Ovary (tissue), 9 donors: ENCODE results near the gene ANXA6. TPM values are rescaled to one million over a fixed set of nuclear protein-coding genes. Genes with fewer than 3 reads are reported as not detected.

Experiments used
- DNase-seq, 5 donors: peaks; one replicate each; pipeline ENCODE4 v3.0.0-alpha.2; 2019 to 2020
- H3K27ac ChIP-seq, 2 donors: fragments of 200-600 bp; one replicate each; pipeline versions ENCODE4 v1.5.1 to v1.8.0; 2019 to 2022
- H3K27me3 ChIP-seq: fragments of 200-600 bp; one replicate; pipeline ENCODE4 v1.8.0; 2022
- H3K36me3 ChIP-seq: fragments of 200-600 bp; sonication (generic); one replicate; pipeline ENCODE4 v1.5.1; 2019
- H3K4me1 ChIP-seq: one replicate; pipeline ENCODE4 v1.8.1; 2013; ENCODE audit warnings: mild to moderate bottlenecking, moderate library complexity; ENCODE audit not compliant: insufficient read depth
- H3K4me3 ChIP-seq: fragments of 200-600 bp; sonication (generic); one replicate; pipeline ENCODE4 v1.5.1; 2017
- H3K9me3 ChIP-seq, 2 donors: fragments of 200-600 bp in 1 of 2; sonication (generic) in 1 of 2; one replicate each; pipeline versions ENCODE4 v1.5.1 to v1.8.1; 2013 to 2019; ENCODE audit warnings: mild to moderate bottlenecking in 1 of 2, moderate library complexity in 1 of 2
- EP300 ChIP-seq: sonication (generic); formaldehyde crosslinking; IDR thresholded peaks from one replicate; pipeline ENCODE4 v1.6.1; 2017; ENCODE audit warnings: antibody characterized with exemption
- POLR2A ChIP-seq: fragments of 450-650 bp; IDR thresholded peaks from one replicate; pipeline ENCODE4 v1.6.1; 2017; ENCODE audit warnings: antibody characterized with exemption, mild to moderate bottlenecking, moderate library complexity
- WGBS, 3 donors: extraction: QIAGEN DNeasy Blood & Tissue Kit in 1 of 3; methylation state at CpG; one replicate each; pipeline versions ENCODE4 v1.1.5 to v1.1.7; 2013 to 2017; 5-methylcytosine and 5-hydroxymethylcytosine counted together
- intact Hi-C, 4 donors: fragments of 100-400 bp; cut with DNase I; formaldehyde crosslinking; loops; one replicate each; pipeline versions ENCODE4 v1.11.0 to v1.15.1; 2022 to 2023
- polyA plus RNA-seq, 2 donors: library from polyadenylated mRNA; stranded (reverse); fragments of 200-250 nt in 1 of 2; fragments of 350-450 nt in 1 of 2; fragmentation: Illumina TruSeq in 1 of 2; extraction: RNeasy Lipid Tissue Mini Kit (QIAGEN cat#74804) in 1 of 2; gene quantifications; one replicate each; pipeline ENCODE4 v1.2.3, GENCODE V29; 2013 to 2014
- total RNA-seq, 7 donors: library from RNA; depleted of rRNA in 2 of 7; stranded (reverse); fragments of >200 nt in 2 of 7; fragmentation: NEBNext Ultra II Directional in 3 of 7; extraction: Animal tissue kit (Norgen Biotek cat#: 25700) in 3 of 7; gene quantifications; one replicate each; pipeline versions ENCODE4 v1.1.0 to v1.2.4, GENCODE V29; 2016 to 2023
- TF ChIP-seq, protein P1 (sequence below), 3 donors: fragments of 450-650 bp in 2 of 3; fragments of 200-600 bp in 1 of 3; IDR thresholded peaks; one replicate each; pipeline versions ENCODE4 v1.5.1 to v1.8.0; 2016 to 2022; ENCODE audit warnings: antibody characterized with exemption in 3 of 3, mild to moderate bottlenecking in 1 of 3
- donor health status: DM: no; HTN: no; CAD: no; lungs with moderate emphysema.
- donor health status: DM: no; HTN: no; CAD: no.
- donor health status: Bipolar disorder and iron deficiency.
- donor health status: DM: yes; HTN: yes; CAD: no.
- donor health status: DM: no; HTN: no; CAD: no.
- donor health status: DM: yes; HTN: yes; CAD: no.

ANXA6 gene
- total and polyA plus RNA-seq, 9 donors, result 117 to 541 (median 225) TPM

DNA sequence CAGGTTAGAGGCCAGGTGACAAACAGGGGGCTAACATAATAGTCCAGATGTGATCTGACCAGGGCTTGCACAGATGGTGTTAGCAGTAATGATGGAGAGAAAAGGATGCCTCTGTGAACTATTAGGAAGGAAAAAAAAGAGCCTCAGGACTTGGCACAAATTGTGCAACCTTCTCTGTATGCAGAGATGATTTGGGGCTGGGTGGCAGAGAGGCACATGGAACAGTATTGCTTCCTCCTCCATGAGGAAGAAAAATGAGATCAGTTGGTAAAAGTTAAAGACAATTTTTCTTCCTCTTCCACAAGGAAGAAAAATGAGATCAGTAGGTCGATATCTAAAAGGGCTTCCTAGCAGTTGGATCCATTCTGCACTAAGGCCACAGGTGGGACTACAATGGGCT lies 13.9 kb upstream of the ANXA6 start:
- Histone ChIP-seq H3K27me3 (no peaks in the 10 kb centered on the region), H3K36me3 (no peaks in the 10 kb centered on the region), H3K27ac (no peak overlapping the region), H3K4me3 (no peak overlapping the region), H3K9me3 (no peaks in the 10 kb centered on the region), H3K4me1 (no peaks in the 10 kb centered on the region)
- intact Hi-C loops, result loop anchor here in 1 of 4 donors (10.0 kb wide), 1 partner anchor 63 kb away; no protein-coding TSS in a partner anchor
- TF ChIP-seq EP300 (no peak), POLR2A (no peak)
- TF ChIP-seq, protein P1, sequence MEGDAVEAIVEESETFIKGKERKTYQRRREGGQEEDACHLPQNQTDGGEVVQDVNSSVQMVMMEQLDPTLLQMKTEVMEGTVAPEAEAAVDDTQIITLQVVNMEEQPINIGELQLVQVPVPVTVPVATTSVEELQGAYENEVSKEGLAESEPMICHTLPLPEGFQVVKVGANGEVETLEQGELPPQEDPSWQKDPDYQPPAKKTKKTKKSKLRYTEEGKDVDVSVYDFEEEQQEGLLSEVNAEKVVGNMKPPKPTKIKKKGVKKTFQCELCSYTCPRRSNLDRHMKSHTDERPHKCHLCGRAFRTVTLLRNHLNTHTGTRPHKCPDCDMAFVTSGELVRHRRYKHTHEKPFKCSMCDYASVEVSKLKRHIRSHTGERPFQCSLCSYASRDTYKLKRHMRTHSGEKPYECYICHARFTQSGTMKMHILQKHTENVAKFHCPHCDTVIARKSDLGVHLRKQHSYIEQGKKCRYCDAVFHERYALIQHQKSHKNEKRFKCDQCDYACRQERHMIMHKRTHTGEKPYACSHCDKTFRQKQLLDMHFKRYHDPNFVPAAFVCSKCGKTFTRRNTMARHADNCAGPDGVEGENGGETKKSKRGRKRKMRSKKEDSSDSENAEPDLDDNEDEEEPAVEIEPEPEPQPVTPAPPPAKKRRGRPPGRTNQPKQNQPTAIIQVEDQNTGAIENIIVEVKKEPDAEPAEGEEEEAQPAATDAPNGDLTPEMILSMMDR (IDR thresholded peaks at IDR 0.05), result no peak
- 81 to 92% (median 89%) methylated on average over 1 of the region's 1 CpG for WGBS, 3 donors
- no peak for DNase-seq

DNA sequence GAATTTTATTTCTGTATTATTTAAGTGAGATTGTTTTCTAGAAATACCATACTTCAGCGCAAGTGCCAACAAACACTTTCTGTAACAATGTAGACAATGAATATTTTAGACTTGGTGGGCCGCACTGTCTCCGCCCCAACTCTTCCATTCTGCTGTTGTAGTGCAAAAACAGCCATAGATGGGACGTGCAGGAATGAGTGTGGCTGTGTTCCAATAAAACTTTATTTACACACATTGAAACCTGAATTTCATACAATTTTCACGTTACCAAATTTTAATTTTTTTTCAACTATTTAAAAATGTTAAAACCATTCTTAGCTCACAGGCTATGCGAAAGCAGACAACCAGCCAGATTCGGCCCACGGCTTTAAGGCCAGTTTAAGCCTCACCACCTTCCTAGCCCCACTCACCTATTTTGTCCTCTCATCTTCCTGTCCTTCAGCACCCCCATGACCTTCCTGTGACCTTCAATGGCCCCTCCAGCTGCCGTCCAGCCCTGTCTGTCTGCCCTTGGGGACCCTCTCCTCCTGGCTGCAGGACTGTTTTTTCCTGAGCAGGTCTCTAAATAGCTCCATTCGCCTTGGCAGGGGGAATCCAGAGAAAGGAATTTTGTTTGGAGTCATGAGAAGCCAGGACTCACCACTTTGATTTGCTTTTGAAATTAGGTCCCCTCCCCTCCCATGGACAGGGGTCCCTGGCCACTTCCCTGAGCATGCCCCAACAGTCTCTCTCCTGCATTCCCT lies 11.2 kb upstream of the ANXA6 start:
- intact Hi-C loops, result loop anchor here in 2 of 4 donors (5.0 to 10.0 kb wide), 3 partner anchors 114 to 166 kb away; no protein-coding TSS in a partner anchor
- H3K4me1 ChIP-seq, result peaks cover 3% of the 10 kb centered on the region
- no peaks in the 10 kb centered on the region for H3K9me3 ChIP-seq
- WGBS, 3 donors, result 57 to 76% (median 73%) methylated on average over 10 of the region's 10 CpGs
- no peak overlapping the region for H3K27ac ChIP-seq
- no peaks in the 10 kb centered on the region for H3K36me3 ChIP-seq
- TF ChIP-seq, protein P1 (IDR thresholded peaks at IDR 0.05), result no peak
- no peak for TF ChIP-seq EP300
- no peak for TF ChIP-seq POLR2A
- no peaks in the 10 kb centered on the region for H3K27me3 ChIP-seq
- H3K4me3 ChIP-seq, result no peak overlapping the region
- DNase-seq, result no peak

GRCh38 chr5:151167022-151167421 lies 9.4 kb upstream of the ANXA6 start:
- WGBS, 3 donors, result 40 to 64% (median 50%) methylated on average over 9 of the region's 9 CpGs
- H3K9me3 ChIP-seq, result no peaks in the 10 kb centered on the region
- intact Hi-C loops, result loop anchor here in 2 of 4 donors (5.0 to 10.0 kb wide), 3 partner anchors 112 to 165 kb away; no protein-coding TSS in a partner anchor
- no peaks in the 10 kb centered on the region for H3K27me3 ChIP-seq
- H3K4me1 ChIP-seq, result peaks cover 8% of the 10 kb centered on the region
- TF ChIP-seq EP300 (no peak), POLR2A (no peak)
- TF ChIP-seq, protein P1 (IDR thresholded peaks at IDR 0.05), result no peak
- H3K4me3 ChIP-seq, result no peak overlapping the region
- H3K36me3 ChIP-seq, result no peaks in the 10 kb centered on the region
- no peak overlapping the region for H3K27ac ChIP-seq
- no peak for DNase-seq

DNA sequence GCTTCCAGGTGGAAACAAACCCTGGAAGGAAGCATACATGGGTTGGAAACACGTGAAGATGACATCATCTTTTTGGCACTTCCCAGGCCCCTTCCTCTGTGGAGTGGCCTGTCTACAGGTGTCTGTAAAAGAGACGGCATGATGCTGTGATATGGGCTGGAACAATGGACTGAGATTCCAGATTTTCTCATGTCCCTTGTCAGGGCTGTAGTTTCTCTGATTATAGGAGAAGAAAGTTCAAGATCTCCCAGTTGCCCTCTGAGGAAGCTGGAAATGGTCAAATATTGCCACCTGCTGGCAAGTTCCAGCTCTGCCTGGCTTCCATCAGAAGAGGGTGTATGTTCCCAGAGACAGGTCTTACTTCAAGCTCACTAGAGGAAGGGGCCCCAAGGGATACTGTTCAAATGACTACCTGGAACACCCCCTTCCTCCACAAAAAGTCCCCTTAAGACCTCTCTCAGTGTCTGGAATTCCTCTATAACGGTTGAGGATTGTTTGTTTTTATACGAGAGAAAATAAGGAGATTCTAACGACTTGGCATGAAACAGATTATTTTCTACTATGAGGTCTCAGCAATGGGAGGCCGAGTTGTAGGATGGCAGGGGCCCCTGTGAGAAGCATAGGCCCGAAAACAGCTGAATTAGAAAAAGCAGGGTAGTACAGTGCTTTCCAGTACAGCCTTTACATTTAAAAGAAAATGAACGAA lies 7.3 kb upstream of the ANXA6 start:
- Histone ChIP-seq H3K36me3 (no peaks in the 10 kb centered on the region), H3K4me1 (peaks cover 8% of the 10 kb centered on the region), H3K27ac (no peak overlapping the region), H3K4me3 (no peak overlapping the region), H3K27me3 (no peaks in the 10 kb centered on the region), H3K9me3 (no peaks in the 10 kb centered on the region)
- peak; percentile 69 to 85 (median 82) for DNase-seq
- 25 to 33% (median 25%) methylated on average over 8 of the region's 8 CpGs for WGBS, 3 donors
- intact Hi-C loops, result loop anchor here (2.0 to 10.0 kb wide), 8 partner anchors 38 to 163 kb away; no protein-coding TSS in a partner anchor
- no peak for TF ChIP-seq POLR2A
- TF ChIP-seq, protein P1 (IDR thresholded peaks at IDR 0.05), result peak; percentile 56 to 93 (median 85)
